ENCODE results near the gene DMBT1.

DMBT1 gene

DNA sequence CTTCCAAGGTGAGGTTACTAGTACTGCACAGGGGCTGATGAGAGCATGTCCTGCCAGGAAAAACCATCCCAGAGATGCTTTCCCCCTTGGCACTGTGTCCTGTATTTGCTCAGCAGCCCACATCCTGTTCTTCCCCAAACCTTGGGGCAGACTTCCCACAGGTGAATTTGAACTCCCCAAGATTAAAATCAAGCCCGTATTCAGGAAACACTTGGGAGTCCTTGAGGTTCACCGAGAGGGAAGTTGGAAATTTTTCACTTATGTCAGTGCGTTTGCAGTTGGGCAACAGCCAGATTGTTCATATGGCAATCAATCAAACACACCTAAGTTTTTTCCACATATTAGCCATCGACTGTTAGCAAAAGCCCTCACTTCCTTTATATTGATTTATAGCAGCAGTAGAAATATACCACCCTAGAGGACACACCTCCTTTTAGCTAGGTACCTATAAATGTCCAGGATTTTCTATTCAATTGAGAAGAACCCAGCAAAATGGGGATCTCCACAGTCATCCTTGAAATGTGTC, at the start of gene DMBT1:
Gene DMBT1 (plus strand): TSS at position 476 of the 526 bp plus-strand sequence. CDS start 17 bp downstream, at position 493.
- no peak for ATAC-seq

DNA sequence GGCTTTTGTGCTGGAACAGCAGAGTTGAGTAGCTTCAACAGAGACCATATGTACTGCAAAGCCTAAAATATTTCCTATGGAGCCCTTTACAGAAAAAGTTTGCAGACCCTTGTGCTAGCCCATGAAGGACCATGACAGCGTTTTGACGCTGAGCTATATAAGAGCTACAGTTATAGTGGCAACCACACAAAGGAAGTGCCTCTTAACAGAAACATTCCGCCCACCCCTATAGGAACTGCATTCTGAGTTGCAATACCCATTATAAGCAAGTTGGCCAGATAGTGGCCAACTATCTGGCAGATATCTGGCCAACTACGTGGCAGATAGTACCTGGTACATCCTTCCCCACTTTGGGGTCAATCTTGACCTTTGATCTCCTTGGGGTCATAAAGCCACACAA, 47.5 kb upstream of the DMBT1 start:
- ATAC-seq = no peak

DNA sequence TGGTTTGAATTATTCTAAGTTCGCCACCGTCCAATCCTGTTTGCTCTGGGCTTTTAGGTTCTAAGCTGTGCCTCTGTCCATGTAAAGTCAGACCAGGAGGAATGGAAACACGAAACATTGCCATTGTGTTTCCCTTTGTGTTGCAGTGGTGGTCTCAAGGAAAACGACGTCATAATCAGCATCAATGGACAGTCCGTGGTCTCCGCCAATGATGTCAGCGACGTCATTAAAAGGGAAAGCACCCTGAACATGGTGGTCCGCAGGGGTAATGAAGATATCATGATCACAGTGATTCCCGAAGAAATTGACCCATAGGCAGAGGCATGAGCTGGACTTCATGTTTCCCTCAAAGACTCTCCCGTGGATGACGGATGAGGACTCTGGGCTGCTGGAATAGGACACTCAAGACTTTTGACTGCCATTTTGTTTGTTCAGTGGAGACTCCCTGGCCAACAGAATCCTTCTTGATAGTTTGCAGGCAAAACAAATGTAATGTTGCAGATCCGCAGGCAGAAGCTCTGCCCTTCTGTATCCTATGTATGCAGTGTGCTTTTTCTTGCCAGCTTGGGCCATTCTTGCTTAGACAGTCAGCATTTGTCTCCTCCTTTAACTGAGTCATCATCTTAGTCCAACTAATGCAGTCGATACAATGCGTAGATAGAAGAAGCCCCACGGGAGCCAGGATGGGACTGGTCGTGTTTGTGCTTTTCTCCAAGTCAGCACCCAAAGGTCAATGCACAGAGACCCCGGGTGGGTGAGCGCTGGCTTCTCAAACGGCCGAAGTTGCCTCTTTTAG, 46.3 kb upstream of the DMBT1 start:
- ATAC-seq = no peak

- ATAC-seq = no peak
Observed at GRCh38 chr10:122515022-122515424, 45.5 kb upstream of the DMBT1 start.

- peak; percentile 58 to 60 for ATAC-seq
Observed at GRCh38 chr10:122515588-122516231, 44.8 kb upstream of the DMBT1 start.

DNA sequence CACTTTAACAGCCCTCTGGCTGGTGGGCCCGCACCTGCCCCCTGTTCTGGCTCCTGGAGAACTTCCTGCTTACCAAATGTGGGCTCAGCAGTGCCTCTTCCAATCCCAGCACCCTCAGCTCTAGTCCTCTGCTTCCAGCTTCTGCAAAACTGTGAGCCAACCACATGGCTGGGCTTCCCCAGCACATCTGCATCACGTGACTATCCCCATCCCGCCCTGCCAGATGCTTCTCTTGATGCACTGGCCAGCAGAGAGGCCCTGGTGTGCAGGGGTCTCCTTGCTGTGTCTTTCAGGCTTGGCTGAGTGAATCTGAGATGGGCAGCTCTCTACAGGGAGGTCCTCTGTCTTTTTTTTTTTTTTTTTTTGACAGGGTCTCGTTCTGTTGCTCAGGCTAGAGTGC, 43.8 kb upstream of the DMBT1 start:
- no peak for ATAC-seq

GRCh38 chr10:122519144-122519543, 41.4 kb upstream of the DMBT1 start:
- no peak for ATAC-seq

DNA sequence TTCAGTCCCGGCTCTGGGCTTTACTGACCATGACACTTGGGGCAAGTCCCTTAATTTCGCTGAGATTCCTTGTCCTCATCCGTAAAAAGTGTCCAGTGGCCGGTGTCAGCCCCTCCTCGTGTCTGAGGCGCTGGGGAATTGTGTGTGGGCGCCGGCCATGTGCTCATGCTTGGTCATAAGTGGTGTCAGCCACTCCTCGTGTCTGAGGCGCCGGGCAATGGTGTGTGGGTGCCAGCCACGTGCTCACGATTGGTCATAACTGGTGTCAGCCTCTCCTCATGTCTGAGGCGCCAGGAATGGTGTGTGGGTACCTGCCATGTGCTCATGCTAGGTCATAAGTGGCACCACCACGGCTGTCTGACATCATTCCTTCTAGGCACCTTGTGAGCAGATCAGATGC, 40.7 kb upstream of the DMBT1 start:
- ATAC-seq = no peak

- no peak for ATAC-seq
Observed at GRCh38 chr10:122521011-122521410, 39.5 kb upstream of the DMBT1 start.

GRCh38 chr10:122524811-122525210, 35.7 kb upstream of the DMBT1 start:
- no peak for ATAC-seq

GRCh38 chr10:122525788-122526187, 34.8 kb upstream of the DMBT1 start:
- no peak for ATAC-seq

DNA sequence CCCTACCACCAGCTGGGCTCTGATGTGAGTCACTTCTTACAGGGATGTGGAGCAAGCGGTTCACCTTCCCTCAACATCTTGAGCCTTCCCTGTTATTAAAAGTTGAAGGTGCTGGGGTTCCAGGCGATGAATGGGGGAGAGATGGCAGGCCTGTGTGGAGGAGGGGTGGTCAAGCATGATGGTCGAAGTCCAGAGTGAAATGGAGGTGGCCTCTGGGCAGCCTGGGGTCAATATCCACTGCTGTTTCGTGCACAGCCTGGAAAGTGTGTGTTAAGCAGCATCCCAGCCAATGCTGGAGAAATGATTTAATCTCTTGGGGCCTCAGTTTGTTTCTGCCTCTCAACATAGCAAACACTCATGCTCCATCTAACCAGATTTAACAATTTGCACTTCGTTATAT, 33.7 kb upstream of the DMBT1 start:
- ATAC-seq = no peak

- no peak for ATAC-seq
Observed at GRCh38 chr10:122530177-122530576, 30.4 kb upstream of the DMBT1 start.

DNA sequence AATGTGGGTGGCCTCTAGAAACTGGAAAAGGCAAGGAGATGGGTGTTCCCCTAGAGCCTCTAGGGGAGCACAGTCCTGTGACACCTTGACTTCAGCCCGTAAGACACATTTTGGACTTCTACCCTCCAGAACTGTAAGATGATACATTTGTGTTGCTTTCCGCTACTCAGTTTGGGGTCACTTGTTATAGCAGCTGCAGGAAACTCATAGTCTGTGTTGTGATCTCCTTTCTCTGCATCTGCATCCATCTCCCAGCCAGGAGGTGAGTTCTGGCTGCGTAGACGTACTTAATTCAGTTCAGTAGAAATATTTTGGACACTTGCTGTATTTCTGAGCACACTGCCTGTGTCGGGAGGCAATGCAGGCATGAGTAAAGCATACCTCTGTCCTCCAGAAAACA, 29.3 kb upstream of the DMBT1 start:
- ATAC-seq = no peak

- ATAC-seq = no peak
Observed at GRCh38 chr10:122531939-122532338, 28.6 kb upstream of the DMBT1 start.

- ATAC-seq = no peak
Observed at GRCh38 chr10:122532601-122533296, 27.8 kb upstream of the DMBT1 start.

GRCh38 chr10:122537545-122537944, 23.0 kb upstream of the DMBT1 start:
- ATAC-seq = no peak

- peak; percentile 70 to 77 for ATAC-seq
Observed at GRCh38 chr10:122541541-122542002, 19.0 kb upstream of the DMBT1 start.

DNA sequence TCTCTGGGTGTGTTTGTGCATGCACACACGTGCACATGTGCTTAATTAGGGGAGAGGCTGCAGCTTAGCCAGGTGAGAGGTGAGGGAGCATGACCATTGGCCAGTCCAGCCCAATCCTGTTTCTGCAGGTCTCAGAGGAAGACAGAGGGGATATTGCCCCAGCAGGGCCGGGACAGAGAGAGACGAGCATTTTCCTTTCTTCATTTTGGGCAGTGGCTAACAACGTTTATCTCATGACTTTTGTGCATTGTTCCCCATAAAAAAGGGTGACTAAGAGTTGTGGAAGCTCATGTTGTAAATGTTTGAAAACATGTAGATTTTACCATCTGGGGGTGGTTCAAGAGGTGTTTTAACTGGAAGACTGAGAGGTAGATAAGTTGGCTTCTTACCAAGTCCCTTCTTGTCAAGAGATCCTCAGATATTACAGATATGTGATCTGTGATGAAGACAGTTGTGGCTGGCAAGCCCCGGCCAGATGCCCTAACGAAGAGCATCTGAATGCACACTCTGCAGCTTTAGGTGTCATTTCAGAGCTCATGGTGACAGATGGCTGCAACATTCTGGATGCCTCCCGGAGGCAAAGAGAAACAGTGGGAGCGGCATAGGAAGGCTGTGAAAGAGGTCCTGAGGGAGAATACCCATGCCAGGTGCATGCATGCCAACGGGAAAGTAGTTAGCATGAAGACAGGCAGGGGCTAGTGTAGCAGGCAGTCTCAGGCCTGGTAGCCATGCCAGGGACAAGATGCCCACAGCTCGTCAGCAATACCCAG, 16.7 kb upstream of the DMBT1 start:
- ATAC-seq = no peak

GRCh38 chr10:122544493-122544892, 16.1 kb upstream of the DMBT1 start:
- ATAC-seq = no peak

DNA sequence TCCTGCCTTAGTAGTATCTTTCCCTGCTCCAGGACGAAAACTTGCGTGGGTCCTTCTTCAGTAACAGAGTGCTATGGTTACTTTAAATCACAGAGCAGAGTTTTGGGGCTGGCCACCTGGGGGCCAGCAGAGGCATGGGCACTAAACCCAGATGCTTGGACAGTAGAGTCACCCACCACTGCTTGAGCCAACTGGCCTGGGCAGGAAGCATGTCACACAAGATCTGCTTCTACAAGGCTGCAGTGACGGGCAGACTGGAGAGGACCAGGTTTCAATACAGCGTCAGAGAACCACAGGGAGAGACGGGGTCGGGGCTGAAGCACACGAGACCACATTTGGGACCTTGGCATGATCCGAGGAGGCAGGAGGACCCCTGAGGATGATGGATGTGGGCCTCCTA, 14.3 kb upstream of the DMBT1 start:
- no peak for ATAC-seq

DNA sequence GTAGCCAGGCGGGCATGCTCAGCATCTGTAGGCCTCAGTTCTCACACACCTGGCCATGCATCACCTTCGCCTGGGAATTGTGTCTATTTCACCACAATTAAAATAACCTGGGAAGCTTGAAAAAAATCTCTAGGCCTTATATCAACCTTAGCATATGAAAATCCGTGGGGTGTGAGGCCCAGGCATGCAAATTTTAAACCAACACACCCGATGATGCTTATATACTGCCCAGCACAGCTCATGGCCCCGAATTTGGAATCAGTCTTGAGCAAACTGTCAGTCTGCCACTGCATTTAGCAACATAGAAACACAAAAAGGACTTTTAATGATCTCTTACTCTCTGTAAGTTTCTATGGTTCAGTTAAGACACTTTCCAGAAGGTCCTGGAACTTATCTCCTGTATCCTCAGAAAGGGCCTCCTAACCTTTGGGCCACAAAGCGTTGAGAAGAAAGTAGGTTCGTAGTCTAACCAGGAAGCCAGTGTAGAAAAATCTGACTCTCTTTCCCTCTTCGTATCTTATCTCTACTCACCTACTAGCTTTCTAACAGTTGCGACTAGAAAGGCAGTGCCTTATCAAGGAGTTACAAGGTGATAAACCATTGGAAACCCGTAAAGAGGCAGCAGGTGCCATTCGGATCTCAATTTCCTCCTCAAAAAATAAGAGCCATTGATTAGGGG, 12.0 kb upstream of the DMBT1 start:
- no peak for ATAC-seq

Measured in activated CD4-positive, CD25-positive, alpha-beta regulatory T cell treated with anti-CD3 and anti-CD28 coated beads, Interleukin-2, amount 50 U/mL, for 24 hours (primary cell).